T-helper 17 cell (primary cell): ENCODE results near the gene THG1L. TPM values are rescaled to one million over a fixed set of nuclear protein-coding genes. Genes with fewer than 3 reads are reported as not detected.

Experiments
- ATAC-seq: fragments of 150-1000 bp; cut with Tn5 transposase; 2 replicates; pipeline ENCODE4 v1.10.0; 2021; ENCODE audit warnings: mild to moderate bottlenecking, moderate library complexity
- DNase-seq, 3 donors: peaks; one replicate each; pipeline versions ENCODE4 v3.0.0 to v3.0.0-alpha.2; 2020 to 2021
- H3K9me3 ChIP-seq: one replicate; pipeline ENCODE4 v1.7.0; 2013; ENCODE audit warnings: low read length, mild to moderate bottlenecking; ENCODE audit not compliant: control insufficient read depth, poor library complexity, severe bottlenecking
- H3K27ac Mint-ChIP-seq: one replicate; pipeline ENCODE4 v1.8.0; 2022; ENCODE audit warnings: mild to moderate bottlenecking, moderate library complexity, mixed read lengths
- H3K27me3 Mint-ChIP-seq: one replicate; pipeline ENCODE4 v1.8.0; 2022; ENCODE audit warnings: mixed read lengths
- H3K36me3 Mint-ChIP-seq: one replicate; pipeline ENCODE4 v1.8.0; 2022; ENCODE audit warnings: low read depth, mixed read lengths
- H3K4me1 Mint-ChIP-seq: one replicate; pipeline ENCODE4 v1.8.0; 2022; ENCODE audit warnings: mild to moderate bottlenecking, mixed read lengths
- H3K4me3 Mint-ChIP-seq: one replicate; pipeline ENCODE4 v1.8.0; 2022; ENCODE audit warnings: mild to moderate bottlenecking, moderate library complexity, mixed read lengths
- total RNA-seq, 4 donors: library from RNA in 2 of 4; stranded (reverse) in 2 of 4; gene quantifications; one replicate each; pipeline ENCODE4 v1.2.3 and lab custom pipeline; 2022 to 2026

Gene THG1L
- total RNA-seq, 2 donors from 2014 or later, result 5.2 to 5.5 TPM

GRCh38 chr5:157785801-157786200 is 54.6 kb downstream of the THG1L start:
- no peaks in the 10 kb centered on the region for H3K9me3 ChIP-seq
- Mint-ChIP-seq H3K27me3 (no peaks in the 10 kb centered on the region), H3K4me1 (peaks cover 5% of the 10 kb centered on the region), H3K4me3 (no peak overlapping the region), H3K27ac (no peak overlapping the region), H3K36me3 (peaks cover 4% of the 10 kb centered on the region)
- ATAC-seq (no peak), DNase-seq (no peak)

Other genes with a start within 250 kb of the THG1L start
- 100 to 1,000 TPM; 130 to 140 TPM for gene ADAM19, start 155.6 kb upstream of the THG1L start, total RNA-seq
- under 1 TPM in 1 of 2 donors, not detected in 1; 0.44 TPM for gene SOX30, start 79.0 kb upstream of the THG1L start, total RNA-seq
- not detected for gene C5orf52, start 59.9 kb upstream of the THG1L start, total RNA-seq
- 1 to 10 TPM; 1.0 to 1.4 TPM for gene LSM11, start 12.3 kb downstream of the THG1L start, total RNA-seq
- gene CLINT1, start 127.7 kb downstream of the THG1L start, total RNA-seq, result 100 to 1,000 TPM in 1 of 2 donors, 10 to 100 TPM in 1; 92.7 to 102 TPM